Stimulated activated CD8-positive, alpha-beta memory T cell treated with anti-CD3 and anti-CD28 coated beads, Interleukin-7, amount 100 ng/mL, for 4 hours (primary cell): ENCODE data around the gene NDUFB4.
"Not testable (repeated sequence)": the region's sequence is repeated elsewhere in the genome, so short reads cannot be mapped to it uniquely, and the experiment has no call there.

Experiments
- DNase-seq, 2 donors: peaks; one replicate each; pipeline ENCODE4 v3.0.0-alpha.2; 2020; ENCODE audit warnings: low read depth in 2 of 2

NDUFB4 gene

GRCh38 chr3:120637851-120638559 lies 41.9 kb downstream of the NDUFB4 start:
- DNase-seq, result no peak

DNA sequence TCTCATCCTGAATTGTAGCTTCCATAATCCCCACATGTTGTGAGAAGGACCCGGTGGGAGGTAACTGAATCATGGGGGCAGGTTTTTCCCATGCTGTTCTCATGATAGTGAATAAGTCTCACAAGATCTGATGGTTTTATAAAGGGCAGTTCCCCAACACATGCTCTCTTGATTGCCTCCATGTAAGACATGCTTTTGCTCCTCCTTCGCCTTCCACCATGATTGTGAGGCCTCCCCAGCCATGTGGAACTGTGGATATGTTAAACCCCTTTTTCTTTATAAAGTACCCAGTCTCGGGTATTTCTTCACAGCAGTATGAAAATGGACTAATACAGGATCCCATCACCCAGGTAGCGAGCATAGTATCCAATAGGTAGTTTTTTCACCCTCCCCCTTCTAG lies 42.7 kb downstream of the NDUFB4 start:
- DNase-seq, result not testable (repeated sequence)

- no peak for DNase-seq
Measured at GRCh38 chr3:120640231-120640630, 44.1 kb downstream of the NDUFB4 start.

- DNase-seq, result no peak
Measured at GRCh38 chr3:120641696-120642246, 45.6 kb downstream of the NDUFB4 start.

DNA sequence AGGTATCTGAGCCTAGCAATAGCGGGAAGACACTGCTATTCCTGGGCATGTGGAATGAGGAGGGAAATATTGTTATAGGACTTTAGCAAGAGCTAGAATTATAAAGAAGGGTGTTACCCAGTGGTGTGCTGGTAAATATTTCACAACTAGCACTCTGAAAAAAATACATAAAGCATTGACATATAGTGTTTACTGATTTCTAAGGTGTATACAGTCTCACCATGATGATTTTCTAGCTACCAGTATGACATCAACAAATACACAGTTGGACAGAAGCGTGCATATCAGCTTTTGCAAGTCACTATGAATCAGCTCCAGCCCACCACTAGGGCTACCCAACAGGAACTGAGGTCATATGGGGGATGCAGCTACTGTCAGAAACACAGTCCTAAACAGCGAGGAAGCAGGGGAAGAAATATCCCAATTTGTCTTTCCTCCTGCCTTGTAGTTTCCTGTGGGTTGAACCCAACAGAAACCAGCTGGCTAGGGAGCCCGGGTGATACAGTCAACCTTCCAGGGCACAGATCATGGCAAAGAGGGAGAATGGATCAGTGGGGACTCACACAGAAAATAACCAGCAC lies 46.3 kb downstream of the NDUFB4 start:
- no peak for DNase-seq

DNA sequence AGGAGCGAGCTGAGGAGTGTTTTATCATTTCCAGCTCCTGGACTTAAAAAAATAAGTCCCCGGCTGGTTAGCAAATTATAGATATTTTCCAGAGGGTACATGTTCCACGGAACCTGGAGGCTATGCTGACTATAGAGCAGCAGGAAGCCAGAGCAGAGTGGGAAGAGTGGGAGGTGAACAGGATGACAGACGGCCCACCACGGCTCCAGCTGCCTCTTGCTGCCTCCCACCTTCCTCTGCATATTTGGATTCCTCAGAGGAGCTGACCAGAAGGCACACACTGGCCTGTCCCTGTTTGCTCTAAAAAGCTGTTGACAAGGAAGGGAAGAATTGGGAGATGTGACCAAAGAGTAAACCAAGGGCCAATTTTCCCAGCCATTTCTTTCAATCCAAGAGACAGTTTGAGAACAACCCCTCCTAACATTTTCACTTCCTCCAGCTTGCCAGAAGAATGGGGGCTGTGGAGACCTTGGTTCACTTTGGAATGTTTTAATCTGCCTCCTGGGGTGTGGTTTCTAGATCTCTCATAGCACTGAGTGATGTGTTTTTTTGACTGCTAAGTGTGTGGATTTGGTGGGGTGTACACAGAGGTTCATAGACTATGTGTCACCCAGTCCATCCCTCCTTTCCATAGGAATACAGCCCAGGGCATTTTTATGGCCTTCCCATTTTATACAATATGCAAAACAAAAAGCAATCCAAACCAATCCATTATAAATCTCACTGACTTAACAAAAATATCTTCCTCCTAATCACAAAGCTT lies 49.1 kb downstream of the NDUFB4 start:
- DNase-seq, result no peak

DNA sequence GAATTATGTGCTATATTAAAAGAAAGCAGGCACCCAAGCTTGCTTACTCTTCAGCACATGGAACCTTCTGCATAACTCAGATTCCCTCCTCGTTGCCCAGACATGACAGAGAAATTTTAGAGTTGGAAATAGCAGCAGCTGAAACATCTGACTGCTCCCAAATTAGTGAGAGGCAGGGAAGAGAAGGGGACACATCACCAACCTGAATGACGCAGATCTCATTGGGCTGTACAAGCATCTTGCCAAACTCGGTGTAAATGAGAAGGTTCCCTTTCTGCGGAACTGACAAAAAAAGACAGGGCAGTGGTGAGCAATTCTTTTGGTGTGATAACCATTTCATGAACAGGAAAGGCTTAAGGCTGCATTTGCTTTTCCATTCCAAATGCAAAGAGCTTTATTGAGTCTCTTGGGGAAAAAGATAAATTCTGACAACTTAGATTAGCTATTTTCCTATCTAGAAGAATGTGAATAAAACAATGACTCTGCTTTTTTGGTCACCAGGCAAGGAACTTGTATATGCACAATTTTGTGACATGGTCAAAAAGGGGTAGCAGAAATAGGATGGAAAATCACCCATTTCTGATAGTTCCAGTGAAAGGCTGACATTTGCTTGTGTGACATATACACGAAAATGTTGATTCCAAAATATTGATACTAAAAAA lies 50.8 kb downstream of the NDUFB4 start:
- DNase-seq, result no peak

DNA sequence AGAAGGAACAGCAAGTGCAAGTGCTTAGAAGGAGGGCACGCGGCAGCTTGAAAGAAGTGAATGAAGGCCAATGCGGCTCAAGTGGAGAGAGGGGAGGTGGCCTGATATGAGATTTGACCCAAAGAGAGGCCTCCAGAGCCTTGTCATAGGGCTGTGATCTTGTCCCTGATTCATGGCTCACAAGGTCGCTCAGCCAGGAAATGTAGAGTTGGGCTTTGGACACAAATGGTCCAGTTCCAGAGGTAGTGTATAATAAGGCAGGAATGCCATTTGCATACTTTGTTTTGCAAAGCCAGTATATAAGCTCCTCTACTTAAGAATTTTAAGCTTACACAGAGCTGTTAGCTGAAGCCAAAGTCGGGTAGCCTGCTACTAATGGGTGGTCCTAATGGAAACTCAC lies 52.2 kb downstream of the NDUFB4 start:
- DNase-seq, result no peak

DNA sequence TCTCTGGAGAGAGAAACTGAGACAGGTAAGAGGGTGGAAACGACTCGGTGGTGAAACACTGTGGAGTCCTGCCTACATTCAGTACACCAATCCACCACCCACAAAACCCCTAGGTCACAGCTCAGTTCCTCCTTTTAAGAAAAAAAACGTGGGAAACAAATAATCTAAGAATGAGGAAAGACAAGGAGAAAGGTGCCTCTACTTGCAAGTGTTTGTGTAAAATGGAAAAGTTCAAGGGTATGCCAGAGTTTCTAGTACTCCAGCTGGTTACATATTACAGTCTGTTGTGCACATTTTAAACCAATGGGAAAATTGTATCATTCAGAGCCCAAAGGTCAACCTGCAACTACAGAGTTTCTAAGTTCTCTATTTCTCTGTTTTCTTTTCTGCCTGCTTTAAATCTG lies 53.7 kb downstream of the NDUFB4 start:
- DNase-seq, result no peak

GRCh38 chr3:120650311-120650710 lies 54.2 kb downstream of the NDUFB4 start:
- no peak for DNase-seq
